ENCODE results near the gene ARSD.
"Not testable (repeated sequence)": the region's sequence is repeated elsewhere in the genome, so short reads cannot be mapped to it uniquely, and the experiment has no call there.

Gene ARSD

DNA sequence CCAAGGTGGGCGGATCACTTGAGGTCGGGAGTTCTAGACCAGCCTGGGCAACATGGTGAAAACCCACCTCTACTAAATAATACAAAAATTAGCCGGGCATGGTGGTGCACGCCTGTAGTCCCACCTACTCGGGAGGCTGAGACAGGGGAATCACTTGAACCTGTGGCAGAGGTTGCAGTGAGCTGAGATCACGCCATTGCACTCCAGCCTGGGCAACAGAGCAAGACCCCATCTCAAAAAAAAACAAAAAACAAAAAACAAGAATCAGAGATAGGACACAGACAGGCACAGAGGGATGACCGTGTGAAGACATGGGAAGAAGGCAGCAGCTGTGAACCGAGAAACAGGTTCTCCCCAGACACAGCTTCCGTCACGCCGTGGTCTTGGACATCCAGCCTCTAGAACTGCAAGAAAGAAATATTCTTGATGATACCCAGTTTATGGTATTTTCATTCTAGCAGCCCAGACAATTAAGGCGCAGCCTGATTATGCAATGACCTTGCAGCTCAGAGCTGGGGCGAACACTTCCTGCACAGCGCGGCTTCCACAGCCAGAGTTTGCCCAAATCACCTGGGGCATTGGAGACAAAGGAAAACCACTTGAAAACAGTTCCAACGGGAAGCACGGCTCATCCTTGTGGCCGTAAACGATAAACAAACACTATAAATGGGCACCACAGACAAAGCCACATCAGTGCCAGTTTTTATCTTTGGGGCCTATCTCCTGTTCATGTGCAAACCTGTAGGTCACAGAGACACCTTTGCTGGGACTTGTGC, 4.2 kb upstream of the ARSD start:
- DNase-seq, result peak in 1 of 2 donors; percentile 1

DNA sequence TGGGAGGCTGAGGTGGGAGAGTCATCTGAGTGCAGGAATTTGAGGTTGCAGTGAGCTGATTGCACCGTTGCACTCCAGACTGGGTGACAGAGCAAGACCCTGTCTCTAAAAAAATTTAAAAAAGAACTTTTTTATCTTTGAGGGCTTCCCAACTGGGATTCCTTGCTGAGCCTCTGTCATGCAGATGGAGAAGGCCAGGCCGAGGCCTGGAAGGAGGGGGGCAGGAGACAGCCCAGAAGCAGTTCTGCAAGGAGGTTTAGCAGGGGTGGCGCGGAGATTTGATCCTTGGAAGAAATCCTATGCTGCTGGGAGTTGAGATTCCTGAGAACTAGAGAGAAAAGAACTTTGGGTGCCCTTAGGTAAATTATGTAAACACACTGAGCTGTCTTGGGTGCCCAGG, 2.5 kb upstream of the ARSD start:
- DNase-seq, result no peak

DNA sequence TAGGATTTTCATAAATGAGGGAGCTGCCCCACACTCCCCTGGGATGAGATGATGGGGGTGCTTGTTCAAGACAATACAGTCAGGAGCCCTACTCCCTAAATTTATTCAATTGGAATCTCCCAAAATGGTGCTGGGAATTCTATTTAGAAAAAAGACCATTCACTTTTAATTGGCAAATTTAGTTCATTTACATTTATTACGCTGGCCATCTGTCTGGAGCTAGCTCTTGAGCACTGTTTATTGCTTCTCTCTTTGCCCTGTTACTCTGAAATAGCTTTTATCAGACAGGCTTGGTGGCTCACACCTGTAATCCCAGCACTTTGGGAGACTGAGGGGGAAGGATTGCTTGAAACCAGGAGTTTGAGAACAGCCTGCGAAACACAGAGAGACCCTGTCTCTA, 2.0 kb upstream of the ARSD start:
- DNase-seq, result no peak

DNA sequence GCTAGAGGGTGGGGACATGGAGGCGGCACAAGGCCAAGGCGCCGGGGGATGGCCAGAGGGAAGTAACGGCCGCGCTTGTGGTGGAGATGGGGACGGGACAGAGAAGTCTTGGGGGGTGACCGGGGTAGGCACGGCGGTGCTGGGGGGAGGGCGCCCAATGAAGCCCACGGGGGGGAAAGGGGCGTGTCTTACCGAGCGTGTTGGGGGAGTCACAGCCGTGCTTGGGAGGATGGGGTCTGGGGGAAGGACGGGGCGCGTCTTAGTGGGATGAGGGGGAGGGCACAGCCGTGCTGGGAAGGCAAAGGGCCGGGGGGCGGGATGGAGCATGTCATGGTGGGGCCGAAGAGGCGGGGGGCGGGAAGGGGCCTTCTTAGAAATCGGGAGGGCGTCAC, 952 bp downstream of the ARSD start:
- peak in 1 of 2 donors; percentile 41 for DNase-seq

DNA sequence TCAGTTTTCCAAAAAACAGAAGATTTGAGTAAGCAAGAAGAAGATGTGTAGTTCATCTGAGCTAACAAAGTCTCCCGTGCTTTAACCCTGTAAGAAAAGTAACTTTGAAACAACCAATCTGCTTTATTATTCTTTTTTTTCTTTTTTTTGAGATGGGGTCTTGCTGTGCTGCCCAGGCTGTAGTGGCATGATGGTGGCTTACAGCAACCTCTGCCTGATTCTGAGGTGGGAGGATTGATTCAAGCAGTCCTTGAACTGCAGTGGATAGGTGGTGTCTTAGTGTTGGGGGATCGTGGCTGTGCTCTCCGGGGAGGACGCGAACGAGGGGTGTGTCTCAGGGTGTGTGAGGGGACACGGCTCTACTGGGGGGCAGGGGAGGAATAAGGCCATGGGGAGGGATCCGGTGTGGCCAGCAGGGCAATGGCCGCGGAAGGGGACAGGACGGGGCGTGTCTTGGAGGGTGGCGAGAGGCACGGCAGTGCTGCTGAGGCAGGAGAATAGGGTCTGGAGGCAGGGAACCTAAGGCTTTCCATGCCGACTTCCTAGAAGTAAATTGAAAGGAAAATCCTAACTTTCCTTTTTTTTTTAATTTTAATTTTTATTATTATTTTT, 2.4 kb downstream of the ARSD start:
- no peak for DNase-seq

DNA sequence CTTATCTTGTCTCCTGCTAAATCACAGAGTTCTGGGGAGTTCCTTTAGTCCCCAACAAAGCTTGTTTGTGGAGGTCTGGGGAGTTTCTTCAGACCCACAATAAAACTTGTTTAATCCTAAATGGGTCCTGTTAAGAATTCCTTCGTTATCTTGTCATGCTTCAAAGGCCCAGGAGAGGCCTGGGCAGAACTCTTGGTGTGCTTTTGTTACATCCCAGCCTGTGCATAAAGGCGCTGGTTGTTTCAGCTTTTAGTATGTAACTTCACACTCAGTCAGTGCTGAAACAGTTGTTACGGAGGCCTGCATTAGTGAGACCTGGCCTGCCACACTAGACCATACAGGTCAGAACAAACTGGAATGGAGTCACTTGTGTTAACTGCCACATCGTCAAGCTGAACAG, 2.9 kb downstream of the ARSD start:
- DNase-seq, result not testable (repeated sequence)

DNA sequence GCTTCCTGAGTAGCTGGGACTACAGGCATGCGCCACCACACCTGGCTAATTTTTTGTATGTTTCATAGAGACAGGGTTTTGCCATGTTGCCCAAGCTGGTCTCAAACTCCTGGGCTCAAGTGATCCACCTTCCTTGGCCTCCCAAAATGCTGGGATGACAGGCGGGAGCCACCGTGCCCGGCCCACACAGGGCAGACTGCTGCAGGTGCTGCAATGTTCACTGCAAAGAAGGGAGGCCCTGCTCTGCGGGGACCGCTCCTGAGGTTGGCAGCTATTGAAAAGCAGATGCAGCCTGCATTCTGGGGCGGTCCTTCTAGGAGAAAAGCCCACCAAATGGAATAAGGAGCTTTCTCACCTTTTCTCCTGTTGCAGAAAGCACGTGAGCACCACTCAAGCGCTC, 5.0 kb downstream of the ARSD start:
- no peak for DNase-seq

DNA sequence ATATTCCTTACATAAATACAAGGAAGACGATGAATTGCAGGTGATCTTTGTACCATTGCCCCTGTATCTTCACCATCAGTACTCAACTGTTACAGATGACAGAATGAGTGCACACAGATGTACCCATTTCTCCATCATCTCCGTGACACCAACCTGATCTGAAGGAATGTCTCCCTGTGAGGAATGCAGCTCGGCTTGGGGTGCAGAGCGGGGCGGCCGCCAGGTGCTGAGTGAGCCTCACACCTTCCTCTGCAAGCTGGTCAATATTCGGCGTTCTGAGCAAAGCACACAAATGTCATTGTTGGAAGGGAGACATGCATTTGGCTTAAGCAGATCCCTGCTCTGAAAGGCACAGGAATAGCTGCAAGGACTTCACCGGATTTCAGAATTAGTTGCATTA, 7.4 kb downstream of the ARSD start:
- DNase-seq, result no peak

DNA sequence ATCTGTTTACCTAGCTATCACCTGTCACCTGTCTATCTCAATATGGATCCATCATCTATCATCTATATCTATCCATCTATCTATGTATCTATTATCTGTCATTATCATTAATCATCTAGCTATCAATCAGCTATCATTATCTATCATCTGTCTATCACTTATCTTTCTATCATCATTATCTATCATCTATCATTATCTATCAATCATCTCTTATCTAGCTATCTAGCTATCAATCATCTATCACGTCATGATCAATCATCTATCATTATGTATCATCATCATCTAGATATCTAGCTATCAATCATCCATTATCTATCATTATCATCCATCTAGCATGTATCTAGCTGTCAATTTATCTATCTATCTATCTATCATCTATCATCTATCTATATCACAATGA, 7.9 kb downstream of the ARSD start:
- no peak for DNase-seq

DNA sequence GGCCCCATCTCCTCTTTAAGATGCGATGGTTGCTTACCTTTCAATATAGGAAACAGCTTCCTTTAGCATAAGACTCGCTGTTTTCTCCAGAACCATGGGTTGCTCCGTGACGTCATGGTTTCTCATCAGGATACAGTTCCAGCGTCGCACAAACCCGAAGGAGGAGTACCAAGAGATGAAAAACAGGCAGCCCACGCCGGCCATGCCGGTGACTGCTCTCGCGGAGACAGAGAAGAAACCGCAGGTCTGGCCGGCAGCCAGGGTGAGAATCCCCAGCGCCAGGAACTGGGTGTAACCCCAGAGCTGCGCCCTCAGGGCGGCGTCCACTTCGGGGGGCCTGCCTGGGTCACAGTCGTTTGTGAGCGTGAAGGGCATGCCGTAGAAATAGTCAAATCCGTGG, 11.4 kb downstream of the ARSD start:
- no peak for DNase-seq

DNA sequence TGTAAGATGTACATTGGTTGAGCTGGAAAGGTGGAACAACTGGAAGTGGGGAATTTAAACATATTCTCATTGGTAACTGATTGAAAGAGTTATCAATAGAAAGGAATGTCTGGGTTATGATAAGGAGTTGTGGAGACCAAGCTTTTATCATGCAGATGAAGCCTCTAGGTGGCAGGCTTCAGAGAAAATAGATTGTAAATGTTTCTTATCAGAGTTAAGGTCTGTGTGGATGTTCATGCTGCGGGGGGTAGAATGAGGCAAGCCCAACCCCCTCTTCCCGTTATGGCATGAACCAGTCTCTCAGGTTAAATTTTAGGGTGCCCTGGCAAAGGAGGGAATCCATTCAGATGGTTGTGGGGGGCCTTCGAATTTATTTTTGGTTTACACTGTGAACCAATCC, 16.0 kb downstream of the ARSD start:
- no peak for DNase-seq

DNA sequence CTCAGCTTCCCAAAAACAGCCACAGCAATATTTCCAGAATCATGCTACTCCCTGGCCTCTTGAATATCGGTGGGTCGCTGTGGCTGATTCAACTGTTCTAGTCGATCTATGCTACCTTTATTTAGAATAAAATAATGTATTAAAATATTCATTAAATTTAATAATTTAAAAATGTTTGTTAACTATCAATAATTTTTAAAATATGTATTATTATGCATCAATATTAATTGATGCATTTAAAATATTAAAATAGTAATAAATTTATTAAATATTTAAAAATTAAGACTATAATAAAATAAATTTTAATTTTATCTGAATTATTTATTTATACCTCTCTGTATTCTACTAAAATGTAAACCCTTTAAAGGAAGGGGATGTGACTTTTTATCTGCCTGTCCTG, 19.0 kb downstream of the ARSD start:
- DNase-seq, result no peak

DNA sequence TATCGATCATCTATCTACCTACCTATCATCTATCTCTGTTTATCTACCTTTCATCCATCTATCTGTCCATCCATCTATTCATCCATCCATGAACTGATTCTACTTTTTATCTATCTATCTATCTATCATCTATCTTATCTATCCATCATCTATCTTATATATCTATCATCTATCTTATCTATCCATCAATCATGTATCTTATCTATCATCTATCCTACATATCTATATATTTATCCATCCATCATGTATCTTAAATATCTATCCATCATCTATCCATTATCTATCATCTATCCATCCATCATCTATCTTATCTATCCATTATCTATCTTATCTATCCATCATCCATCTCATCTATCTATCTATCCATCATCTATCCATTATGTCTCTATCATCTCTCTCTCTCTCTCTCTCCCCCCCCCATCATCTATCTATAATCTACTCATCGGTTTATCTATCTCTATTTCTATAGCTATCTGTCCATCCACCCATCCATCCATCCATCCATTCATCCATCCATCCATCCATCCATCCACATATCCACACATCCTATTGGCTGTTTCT, 20.9 kb downstream of the ARSD start:
- no peak for DNase-seq

DNA sequence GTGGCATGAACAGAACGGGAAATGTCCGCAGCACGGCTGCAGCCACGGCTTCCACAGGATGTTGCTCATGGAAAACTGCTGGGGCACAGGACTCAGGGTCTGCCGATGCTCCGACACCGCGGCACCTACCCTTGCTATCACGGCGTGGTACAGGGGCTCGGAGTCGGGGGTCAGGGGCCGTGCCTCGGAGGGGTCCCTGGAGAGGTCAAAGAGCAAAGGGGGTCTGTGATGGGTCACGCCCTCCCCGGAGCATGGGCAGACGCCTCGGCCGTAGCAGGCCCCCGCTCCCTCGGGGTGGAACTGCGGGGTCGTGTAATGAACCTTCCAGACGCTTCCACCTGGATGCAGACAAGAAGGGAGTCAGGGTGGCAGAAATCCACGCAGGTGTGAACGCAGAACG, 21.8 kb downstream of the ARSD start:
- no peak for DNase-seq

DNA sequence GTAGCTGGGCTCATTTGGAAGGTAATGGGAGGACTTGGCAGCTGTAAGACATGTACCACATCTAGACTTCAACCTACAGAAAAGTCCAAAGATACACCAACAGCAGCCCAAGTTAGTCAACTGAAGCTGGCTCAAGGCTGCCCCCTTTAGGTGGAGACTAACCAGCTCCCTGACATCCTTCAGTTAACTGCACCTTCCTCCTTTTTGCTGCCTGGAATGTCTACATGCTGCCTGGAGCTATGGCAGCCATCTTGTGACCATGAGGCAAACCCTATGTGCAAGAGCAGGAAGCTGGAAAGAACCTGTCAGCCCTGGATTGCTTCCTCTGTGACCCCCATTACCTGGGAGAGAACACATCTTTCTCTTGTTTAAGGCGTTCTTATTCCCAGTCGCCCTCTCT, 25.8 kb downstream of the ARSD start:
- DNase-seq, result no peak

DNA sequence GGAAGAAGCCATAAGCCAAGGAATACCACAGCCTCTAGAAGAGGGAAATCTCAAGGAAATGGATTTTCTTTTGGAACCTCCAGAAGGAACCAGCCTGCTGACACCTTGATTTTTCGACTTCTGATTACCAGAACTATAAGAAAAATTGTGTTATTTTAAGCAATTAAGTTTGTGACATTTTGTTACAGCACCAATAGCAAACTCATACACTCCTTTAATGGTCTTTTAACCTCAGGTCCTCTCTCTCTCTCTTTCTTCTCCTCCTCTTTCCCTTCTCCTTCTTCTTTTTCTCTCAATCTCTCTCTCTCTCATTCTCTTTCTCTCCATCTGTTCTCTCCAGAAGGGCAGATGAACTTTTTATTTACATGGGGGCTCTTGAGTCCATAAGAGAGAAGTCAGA, 26.3 kb downstream of the ARSD start:
- DNase-seq, result no peak

DNA sequence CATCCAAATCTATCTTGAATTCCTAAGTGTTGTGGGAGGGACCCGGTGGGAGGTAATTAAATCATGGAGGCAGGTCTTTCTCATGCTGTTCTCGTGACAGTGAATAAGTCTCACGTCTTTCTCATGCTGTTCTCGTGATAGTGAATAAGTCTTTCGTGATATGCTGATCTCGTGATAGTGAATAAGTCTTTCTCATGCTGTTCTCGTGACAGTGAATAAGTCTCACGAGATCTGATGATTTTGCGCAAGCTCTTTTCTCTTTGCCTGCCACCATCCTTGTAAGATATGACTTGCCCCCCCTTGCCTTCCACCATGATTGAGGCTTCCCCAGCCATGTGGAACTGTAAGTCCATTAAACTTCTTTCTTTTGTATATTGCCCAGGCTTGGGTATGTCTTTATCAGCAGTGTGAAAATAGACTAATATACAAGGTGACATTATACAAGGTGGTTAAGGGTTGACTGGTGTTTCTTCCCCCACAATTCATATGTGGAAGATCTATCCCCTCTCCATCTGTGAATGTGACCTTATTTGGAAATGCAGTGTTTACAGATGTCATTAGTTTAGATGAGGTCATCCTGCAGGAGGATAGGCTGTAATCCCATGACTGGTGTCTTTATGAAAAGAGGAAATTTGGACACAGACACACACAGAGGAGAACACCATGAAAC, 27.6 kb downstream of the ARSD start:
- DNase-seq, result peak; percentile 23 to 57

DNA sequence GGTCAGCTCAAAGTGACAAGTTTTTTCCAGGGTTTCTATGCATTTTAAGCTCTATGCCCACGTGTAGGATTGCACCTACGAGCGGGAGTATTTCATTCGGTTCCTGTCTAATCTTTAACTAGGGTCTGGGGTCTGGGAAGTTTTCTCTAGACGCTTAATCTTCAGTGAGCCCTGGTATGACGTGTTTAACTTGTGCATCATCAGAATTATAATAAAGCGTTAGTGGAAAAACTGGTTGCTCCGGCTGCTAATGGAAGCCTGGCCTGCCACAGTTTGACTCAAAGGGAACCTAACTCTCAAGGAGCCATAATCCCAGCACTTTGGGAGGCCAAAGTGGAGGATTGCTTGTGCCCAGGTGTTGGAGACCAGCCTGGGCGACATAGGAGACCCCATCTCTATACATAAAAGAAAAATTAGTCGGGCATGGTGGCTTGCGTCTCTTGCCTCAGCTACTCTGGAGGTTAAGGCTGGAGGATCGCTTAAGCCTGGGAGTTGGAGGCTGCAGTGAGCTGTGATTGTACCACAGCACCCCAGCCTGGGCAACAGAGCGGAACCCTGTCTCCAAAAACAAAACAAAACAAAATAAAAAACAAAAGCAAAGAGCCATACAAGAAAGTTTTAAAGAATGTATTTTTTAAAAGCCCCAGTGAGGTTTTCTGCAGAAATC, 30.2 kb downstream of the ARSD start:
- DNase-seq, result no peak

DNA sequence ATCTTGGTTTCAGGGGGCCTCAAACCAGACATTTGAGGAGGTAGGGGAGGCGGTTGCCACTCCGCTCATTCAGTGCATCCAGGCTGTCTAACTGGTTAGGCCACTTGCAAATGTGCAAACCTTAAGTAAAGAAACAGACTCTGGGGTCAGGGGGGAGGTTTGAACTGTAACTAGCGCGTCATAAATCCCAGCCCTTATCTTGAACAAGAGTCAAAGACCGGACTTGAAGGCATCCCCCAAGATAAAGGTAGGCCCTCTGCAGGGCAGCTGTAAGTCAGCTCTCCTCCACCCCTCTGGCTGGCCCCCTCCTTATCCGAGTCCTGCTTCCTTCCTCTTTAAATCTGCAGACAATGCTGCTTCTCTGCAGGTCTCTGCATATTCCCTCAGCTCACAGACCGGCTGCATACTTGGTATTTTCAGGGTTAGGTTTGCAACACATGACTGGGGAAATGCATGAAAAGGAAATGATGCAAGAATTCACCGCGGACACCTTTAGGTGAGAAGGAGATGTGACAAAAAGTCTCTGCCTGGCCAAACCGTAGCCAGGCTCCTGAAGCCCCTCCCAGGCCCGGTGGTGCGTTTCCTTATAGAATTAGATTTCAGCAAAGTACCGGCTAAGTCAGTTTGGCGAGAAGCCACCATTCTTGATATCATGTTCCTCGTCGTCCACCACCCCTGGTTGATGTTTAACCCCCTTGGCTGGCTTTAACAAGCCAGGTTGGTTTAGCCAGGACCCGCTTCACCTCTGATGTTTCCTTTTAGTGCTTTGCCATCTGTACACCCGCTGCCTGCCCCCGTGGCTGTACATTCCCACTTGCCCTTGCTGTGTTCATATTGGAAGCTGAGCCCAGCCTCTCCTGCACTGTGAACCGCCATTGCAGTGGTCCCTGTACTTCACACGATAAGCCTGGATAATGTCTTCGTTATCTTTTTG, 31.2 kb downstream of the ARSD start:
- peak in 1 of 2 donors; percentile 1 for DNase-seq

DNA sequence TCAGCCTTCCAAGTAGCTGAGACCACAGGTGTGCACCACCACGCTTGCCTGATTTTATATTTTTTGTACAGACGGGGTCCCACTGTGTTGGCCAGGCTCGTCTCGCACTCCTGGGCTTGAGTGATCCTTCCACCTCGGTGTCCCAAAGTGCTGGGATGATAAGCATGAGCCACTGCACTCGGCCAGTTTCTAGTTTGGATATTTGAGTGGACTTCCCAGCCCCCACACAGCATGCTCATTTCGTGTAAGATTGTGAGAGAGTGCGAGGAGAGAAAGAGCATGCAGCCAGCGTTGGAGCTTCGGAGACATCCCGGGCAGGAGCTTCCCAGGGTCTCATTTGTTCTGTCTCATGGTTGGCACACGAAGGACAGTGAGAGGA, 31.8 kb downstream of the ARSD start:
- DNase-seq, result no peak

DNA sequence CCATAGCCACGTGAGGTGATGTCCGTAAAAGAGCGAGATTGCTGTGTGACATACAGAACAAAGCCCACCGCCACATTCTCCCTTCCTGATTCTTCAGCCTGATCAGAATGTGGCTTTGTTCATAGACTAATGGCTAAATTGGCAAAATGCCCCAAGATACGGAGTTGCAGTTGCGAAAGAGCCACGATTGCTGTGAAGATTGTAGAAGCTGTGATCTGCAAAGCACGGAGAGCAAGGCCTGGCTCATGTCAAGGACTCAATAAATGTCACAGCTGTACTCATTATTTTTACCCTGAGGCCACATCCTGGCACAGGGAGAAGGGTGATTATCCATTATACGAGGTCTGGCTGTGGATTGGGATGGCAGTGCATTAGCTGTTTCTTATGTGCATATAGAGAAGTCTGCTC, 34.2 kb downstream of the ARSD start:
- peak in 1 of 2 donors; percentile 25 for DNase-seq

DNA sequence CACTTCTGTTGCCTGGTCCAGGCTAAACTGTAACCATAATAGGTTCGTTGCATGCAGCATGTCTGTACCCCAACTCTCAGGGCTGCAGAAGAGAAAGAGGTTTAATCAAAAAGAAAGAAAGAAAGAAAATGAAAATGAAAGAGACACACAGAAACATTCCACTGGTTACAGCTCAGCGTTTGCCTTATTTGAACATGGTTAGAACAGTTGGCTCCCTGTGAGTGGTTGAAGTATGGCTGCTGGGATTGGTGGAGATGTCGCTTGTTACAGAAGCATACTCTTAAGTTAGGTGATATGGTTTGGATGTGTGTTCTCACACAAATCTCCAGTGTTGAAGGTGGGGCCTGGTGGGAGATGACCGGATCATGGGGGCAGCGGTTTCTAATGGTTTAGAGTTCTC, 36.3 kb downstream of the ARSD start:
- DNase-seq, result no peak

Data from inflammatory macrophage treated with lipopolysaccharide for 1 hour (primary cell).